ENCODE results near the gene ARHGAP24. TPM values are rescaled to one million over a fixed set of nuclear protein-coding genes. Genes with fewer than 3 reads are reported as not detected.

Gene ARHGAP24
- total and polyA plus RNA-seq, 2 donors (not counting 3 experiments of a cell fraction or from before 2014, with no cell fraction given) = 52.1 to 79.4 TPM

- no peaks in the 10 kb centered on the region for H3K9me3 ChIP-seq (replicated peaks; ENCODE audit: control insufficient read depth, insufficient read depth, low read length)
- H3K4me1 ChIP-seq (ENCODE audit: control insufficient read depth, extremely low read depth, insufficient read depth, low read length) = no peaks in the 10 kb centered on the region
- no peaks in the 10 kb centered on the region for H3K9me1 ChIP-seq (replicated peaks; ENCODE audit: control insufficient read depth, extremely low read depth, insufficient read depth, low read length)
- H3K79me2 ChIP-seq (ENCODE audit: control insufficient read depth, insufficient read depth, low read length) = no peaks in the 10 kb centered on the region
- POLR2A ChIA-PET = interaction anchor here (0.7 kb wide), 1 partner anchor 112 kb away, joined by 3 read pairs; no protein-coding TSS in a partner anchor
- intact Hi-C loops (cut with micrococcal nuclease) = no loop called here
- TF ChIP-seq EZH2 (IDR thresholded peaks at IDR 0.05; ENCODE audit: borderline replicate concordance, low read depth, low read length, severe bottlenecking) (no peak), FOS (IDR thresholded peaks at IDR 0.05; ENCODE audit: borderline replicate concordance, insufficient read depth, low read length) (no peak), JUN (IDR thresholded peaks at IDR 0.05; ENCODE audit: borderline replicate concordance, insufficient read depth, insufficient read length, low read depth) (no peak), POLR2AphosphoS5 (IDR thresholded peaks at IDR 0.05; ENCODE audit: insufficient read depth, low read depth, low read length) (no peak)
- H4K20me1 ChIP-seq (replicated peaks; ENCODE audit: control insufficient read depth, extremely low read depth, insufficient read depth, low read length) = no peaks in the 10 kb centered on the region
- no peak overlapping the region for H3K9ac ChIP-seq (replicated peaks; ENCODE audit: extremely low read depth, insufficient read depth, low read length)
- no peak overlapping the region for H3K27ac ChIP-seq (ENCODE audit: insufficient read depth, low read depth, low read length)
- dilution Hi-C loops (cut with MboI; ENCODE audit: extremely low pct_ligation_motif_present, low sequenced_read_pairs) = no loop called here
- no peak for FAIRE-seq
- H3K4me2 ChIP-seq (ENCODE audit: insufficient read depth, low read length) = no peak overlapping the region
- CTCF ChIA-PET = interaction anchor here (0.8 to 1.5 kb wide), 2 partner anchors 9 to 268 kb away, joined by 3 to 4 read pairs; no protein-coding TSS in a partner anchor
- peak; percentile 60 for DNase-seq (ENCODE audit: low read depth, low spot score)
- no peak overlapping the region for H2AFZ ChIP-seq (ENCODE audit: low read depth, low read length)
- no peaks in the 10 kb centered on the region for H3K27me3 ChIP-seq (ENCODE audit: control insufficient read depth in 2 of 2, insufficient read depth in 2 of 2, low read length in 2 of 2)
- no TSS peak for BruUV-seq (replicated peaks)
- no peaks in the 10 kb centered on the region for H3K36me3 ChIP-seq (ENCODE audit: control insufficient read depth in 2 of 2, extremely low read depth in 1 of 2, insufficient read depth in 2 of 2, low read length in 2 of 2)
- no peak overlapping the region for H3K4me3 ChIP-seq (replicated peaks in 1 of 3; ENCODE audit: insufficient read depth in 1 of 3, low read depth in 1 of 3, low read length in 3 of 3)
Measured at GRCh38 chr4:86015412-86016350, 540.7 kb downstream of the ARHGAP24 start.

DNA sequence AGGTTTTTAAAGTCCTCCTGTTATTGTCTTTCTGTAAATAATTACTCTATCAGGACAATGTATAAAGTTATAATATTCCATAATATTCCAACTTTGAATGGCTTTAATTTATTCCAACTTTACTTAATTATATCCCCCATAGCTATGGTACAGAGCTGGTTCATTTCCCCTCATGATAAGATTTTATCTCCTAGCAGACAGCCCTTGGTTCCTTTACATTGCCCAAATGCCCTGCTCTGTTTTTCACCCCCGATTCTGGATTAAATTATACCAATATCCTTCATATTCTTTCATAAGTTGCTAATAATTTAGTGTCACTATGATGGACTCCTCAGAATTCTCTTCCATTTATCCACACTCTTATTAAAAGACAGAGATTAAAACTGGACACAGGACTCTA is 544.4 kb downstream of the ARHGAP24 start:
- BruUV-seq (replicated peaks) = no TSS peak
- Histone ChIP-seq H3K4me1 (ENCODE audit: control insufficient read depth, extremely low read depth, insufficient read depth, low read length) (peaks cover 4% of the 10 kb centered on the region), H3K4me3 (replicated peaks in 1 of 3; ENCODE audit: insufficient read depth in 1 of 3, low read depth in 1 of 3, low read length in 3 of 3) (no peak overlapping the region), H3K9me1 (replicated peaks; ENCODE audit: control insufficient read depth, extremely low read depth, insufficient read depth, low read length) (no peaks in the 10 kb centered on the region), H3K9me3 (replicated peaks; ENCODE audit: control insufficient read depth, insufficient read depth, low read length) (no peaks in the 10 kb centered on the region), H3K36me3 (ENCODE audit: control insufficient read depth in 2 of 2, extremely low read depth in 1 of 2, insufficient read depth in 2 of 2, low read length in 2 of 2) (no peaks in the 10 kb centered on the region), H3K4me2 (ENCODE audit: insufficient read depth, low read length) (no peak overlapping the region), H2AFZ (ENCODE audit: low read depth, low read length) (no peak overlapping the region), H3K9ac (replicated peaks; ENCODE audit: extremely low read depth, insufficient read depth, low read length) (no peak overlapping the region), H4K20me1 (replicated peaks; ENCODE audit: control insufficient read depth, extremely low read depth, insufficient read depth, low read length) (no peaks in the 10 kb centered on the region), H3K27me3 (ENCODE audit: control insufficient read depth in 2 of 2, insufficient read depth in 2 of 2, low read length in 2 of 2) (no peaks in the 10 kb centered on the region), H3K27ac (ENCODE audit: insufficient read depth, low read depth, low read length) (no peak overlapping the region), H3K79me2 (ENCODE audit: control insufficient read depth, insufficient read depth, low read length) (no peaks in the 10 kb centered on the region)
- DNase-seq (ENCODE audit: low read depth, low spot score) (no peak), FAIRE-seq (no peak)
- ChIA-PET POLR2A (no interaction called here), CTCF (interaction anchor here (1.5 to 1.7 kb wide), 2 partner anchors 24 to 222 kb away, joined by 6 to 7 read pairs; no protein-coding TSS in a partner anchor)
- no peak for TF ChIP-seq POLR2AphosphoS5 (IDR thresholded peaks at IDR 0.05; ENCODE audit: insufficient read depth, low read depth, low read length)
- peak; percentile 6 for TF ChIP-seq GATA2 (IDR thresholded peaks at IDR 0.05; ENCODE audit: insufficient read depth, insufficient read length, low read depth, low read length)
- dilution Hi-C loops (cut with MboI; ENCODE audit: extremely low pct_ligation_motif_present, low sequenced_read_pairs) (no loop called here), intact Hi-C loops (cut with micrococcal nuclease) (no loop called here)

Measured in endothelial cell of umbilical vein (primary cell).